Esophagus (tissue), 2 donors: Measurements from ENCODE around the gene KCNMA1. TPM values are rescaled to one million over a fixed set of nuclear protein-coding genes. Genes with fewer than 3 reads are reported as not detected.

Source experiments
- H3K27ac ChIP-seq, 2 donors: one replicate each; pipeline ENCODE4 v1.5.1; 2013; ENCODE audit warnings: low read depth in 2 of 2, mild to moderate bottlenecking in 2 of 2, inconsistent platforms in 1 of 2, low read length in 1 of 2, moderate library complexity in 1 of 2
- H3K27me3 ChIP-seq, 2 donors: one replicate each; pipeline ENCODE4 v1.6.1; 2013; ENCODE audit warnings: low read length in 2 of 2, control low read depth in 1 of 2, mild to moderate bottlenecking in 1 of 2; ENCODE audit not compliant: insufficient read depth in 2 of 2, control insufficient read depth in 1 of 2
- H3K36me3 ChIP-seq, 2 donors: one replicate each; pipeline ENCODE4 v1.6.1; 2013; ENCODE audit warnings: low read length in 1 of 2; ENCODE audit not compliant: control insufficient read depth in 2 of 2, insufficient read depth in 2 of 2
- H3K4me1 ChIP-seq, 2 donors: one replicate each; pipeline ENCODE4 v1.6.1; 2013; ENCODE audit warnings: low read length in 1 of 2; ENCODE audit not compliant: control insufficient read depth in 2 of 2, insufficient read depth in 2 of 2
- H3K4me3 ChIP-seq, 2 donors: one replicate each; pipeline ENCODE4 v1.5.1; 2013; ENCODE audit warnings: low read length in 2 of 2, mild to moderate bottlenecking in 2 of 2, low read depth in 1 of 2, moderate library complexity in 1 of 2
- H3K9me3 ChIP-seq, 2 donors: one replicate each; pipeline ENCODE4 v1.6.1; 2013; ENCODE audit warnings: mild to moderate bottlenecking in 2 of 2, low read depth in 1 of 2, low read length in 1 of 2, moderate library complexity in 1 of 2; ENCODE audit not compliant: control insufficient read depth in 2 of 2, insufficient read depth in 1 of 2
- WGBS, 2 donors: extraction: QIAGEN DNeasy Blood & Tissue Kit; methylation state at CpG; one replicate each; pipeline ENCODE4 v1.1.7; 2013; 5-methylcytosine and 5-hydroxymethylcytosine counted together
- polyA plus RNA-seq, 2 donors: library from polyadenylated mRNA; stranded (reverse); fragments of 200-250 nt; gene quantifications; one replicate each; pipeline ENCODE4 v1.2.3, GENCODE V29; 2013
- donor health status: healthy with polysubstance abuse.
- donor health status: Bipolar disorder and iron deficiency.

Gene KCNMA1
- polyA plus RNA-seq, 2 donors = 8.4 to 11.2 TPM

DNA sequence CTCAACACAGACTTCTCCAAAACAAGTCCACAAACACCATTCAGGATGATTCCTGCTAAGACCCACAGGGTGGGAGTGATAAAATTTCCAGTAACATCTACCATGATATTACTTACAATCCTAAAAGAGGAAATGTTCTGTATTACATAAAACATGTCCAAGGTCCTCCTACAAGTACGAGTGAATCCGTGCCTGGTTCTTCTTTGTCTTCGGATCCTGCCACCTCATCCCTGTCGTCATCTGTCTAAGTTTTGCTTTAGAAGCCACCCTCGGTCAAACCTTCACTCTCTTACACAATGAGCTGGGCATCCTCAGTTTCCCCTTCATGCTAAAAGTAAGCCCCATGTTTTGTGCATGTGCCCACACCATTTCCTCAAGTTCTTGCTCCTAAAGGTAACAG is 279.0 kb downstream of the KCNMA1 start:
- H3K27ac ChIP-seq = no peak overlapping the region
- H3K4me1 ChIP-seq = no peaks in the 10 kb centered on the region
- H3K36me3 ChIP-seq = peaks cover 0 to 2% of the 10 kb centered on the region in 2 donors
- H3K4me3 ChIP-seq = no peak overlapping the region
- H3K27me3 ChIP-seq = no peaks in the 10 kb centered on the region
- H3K9me3 ChIP-seq = no peaks in the 10 kb centered on the region
- 90 to 93% methylated on average over 5 of the region's 5 CpGs for WGBS, 2 donors

DNA sequence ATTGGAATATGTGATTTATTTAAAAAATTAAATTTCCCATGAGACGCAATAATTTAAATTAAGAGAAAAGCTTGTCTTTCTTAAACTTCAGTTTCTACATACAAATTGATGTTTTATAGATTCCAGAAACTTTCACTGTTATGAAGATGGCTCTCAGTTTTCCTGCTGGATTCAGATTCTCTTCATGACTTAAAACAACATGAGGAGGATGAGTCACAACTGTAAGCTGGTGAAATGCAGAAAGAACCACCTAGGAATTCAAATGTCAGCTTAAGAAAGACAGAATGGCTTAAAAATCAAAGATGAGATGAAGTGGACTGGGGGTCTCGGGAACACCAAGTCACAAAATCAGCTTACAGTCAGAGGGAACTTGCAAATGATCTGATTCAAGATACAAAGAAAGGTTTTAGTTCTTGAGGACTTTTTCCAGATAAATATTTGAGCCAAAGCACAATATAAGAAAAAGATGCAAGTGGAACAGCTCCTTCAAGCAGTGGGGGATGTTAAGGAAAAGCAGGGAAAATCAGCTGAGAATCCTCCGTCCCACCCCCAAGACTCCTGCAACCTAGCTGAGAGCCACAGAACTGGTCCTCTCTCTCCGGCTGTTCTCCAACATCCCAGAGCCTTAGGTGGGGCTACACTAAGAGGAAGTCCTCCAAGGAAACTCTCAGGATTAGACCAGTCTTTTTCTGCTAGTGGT is 279.8 kb downstream of the KCNMA1 start:
- WGBS, 2 donors = 80 to 82% methylated on average over 4 of the region's 4 CpGs
- H3K27ac ChIP-seq = no peak overlapping the region

DNA sequence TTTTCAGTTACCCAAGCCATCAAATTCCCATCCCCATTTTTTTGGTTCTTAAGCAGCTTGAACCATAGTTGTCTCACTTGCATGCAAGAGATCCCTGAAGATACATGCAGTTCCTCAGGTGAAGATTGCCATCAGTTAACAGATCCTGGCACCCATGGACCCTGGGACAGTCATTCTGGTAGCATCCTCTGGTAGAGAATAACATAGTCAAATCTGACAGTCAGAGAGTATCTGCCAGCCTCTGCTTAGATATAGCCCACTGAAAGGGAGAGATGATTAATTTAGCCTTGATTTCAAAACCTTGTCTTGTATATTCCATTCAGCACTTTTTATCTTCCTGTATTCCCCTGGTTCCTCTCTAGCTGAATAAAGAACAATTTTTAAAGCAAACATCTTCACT is 280.4 kb downstream of the KCNMA1 start:
- peaks cover 0 to 2% of the 10 kb centered on the region in 2 donors for H3K36me3 ChIP-seq
- H3K4me1 ChIP-seq = no peaks in the 10 kb centered on the region
- no peak overlapping the region for H3K27ac ChIP-seq
- no peaks in the 10 kb centered on the region for H3K9me3 ChIP-seq
- peaks cover 0 to 2% of the 10 kb centered on the region in 2 donors for H3K27me3 ChIP-seq
- no peak overlapping the region for H3K4me3 ChIP-seq

More for the DNA sequence above, 279.8 kb downstream of the KCNMA1 start:
- Histone ChIP-seq H3K9me3 (no peaks in the 10 kb centered on the region), H3K4me1 (no peaks in the 10 kb centered on the region), H3K27me3 (peaks cover 0 to 2% of the 10 kb centered on the region in 2 donors), H3K4me3 (no peak overlapping the region), H3K36me3 (peaks cover 0 to 2% of the 10 kb centered on the region in 2 donors)

DNA sequence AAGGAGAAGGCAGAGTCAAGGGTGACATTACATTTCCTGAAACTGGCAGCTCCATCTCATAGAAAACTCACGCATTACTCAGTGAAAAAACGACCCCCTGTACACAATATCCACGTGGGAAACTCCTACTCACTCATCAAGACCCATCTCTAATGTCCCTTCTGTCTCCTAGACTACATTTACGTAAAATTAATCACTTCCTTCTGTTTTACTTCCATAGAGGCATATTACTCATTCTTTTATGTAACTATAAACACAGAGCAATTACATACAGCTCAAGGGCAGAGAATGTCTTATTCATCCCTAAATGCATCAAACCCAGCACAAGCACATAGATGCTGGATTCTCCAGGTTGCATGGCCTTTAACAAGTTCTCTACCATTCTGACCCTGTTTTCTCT is 281.8 kb downstream of the KCNMA1 start:
- Histone ChIP-seq H3K9me3 (no peaks in the 10 kb centered on the region), H3K27me3 (peaks cover 0 to 2% of the 10 kb centered on the region in 2 donors), H3K36me3 (peaks cover 0 to 2% of the 10 kb centered on the region in 2 donors), H3K4me1 (no peaks in the 10 kb centered on the region), H3K27ac (no peak overlapping the region), H3K4me3 (no peak overlapping the region)
- WGBS, 2 donors = 44 to 53% methylated on average over 4 of the region's 4 CpGs

DNA sequence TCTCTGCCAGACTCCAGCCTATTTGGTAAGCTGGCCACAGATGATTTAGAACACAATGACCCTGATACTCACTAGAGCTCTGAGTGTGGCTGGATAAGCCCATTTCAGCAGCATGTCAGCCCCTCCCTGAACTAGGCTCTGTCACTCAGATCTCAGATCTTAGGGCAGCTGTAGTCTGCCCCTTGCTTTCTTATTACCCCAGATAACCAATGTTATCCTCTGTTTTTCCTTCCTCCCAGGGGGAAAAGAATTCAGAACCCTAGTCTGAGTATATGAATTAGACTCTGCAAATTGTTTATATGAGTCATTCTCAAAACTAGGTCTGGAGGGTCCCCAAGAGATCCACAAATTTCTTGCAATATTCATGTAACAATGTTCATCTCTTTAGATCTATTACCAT is 286.2 kb downstream of the KCNMA1 start:
- Histone ChIP-seq H3K4me1 (peaks cover 0 to 3% of the 10 kb centered on the region in 2 donors), H3K27ac (no peak overlapping the region), H3K36me3 (no peaks in the 10 kb centered on the region), H3K27me3 (peaks cover 0 to 2% of the 10 kb centered on the region in 2 donors), H3K9me3 (no peaks in the 10 kb centered on the region), H3K4me3 (no peak overlapping the region)

DNA sequence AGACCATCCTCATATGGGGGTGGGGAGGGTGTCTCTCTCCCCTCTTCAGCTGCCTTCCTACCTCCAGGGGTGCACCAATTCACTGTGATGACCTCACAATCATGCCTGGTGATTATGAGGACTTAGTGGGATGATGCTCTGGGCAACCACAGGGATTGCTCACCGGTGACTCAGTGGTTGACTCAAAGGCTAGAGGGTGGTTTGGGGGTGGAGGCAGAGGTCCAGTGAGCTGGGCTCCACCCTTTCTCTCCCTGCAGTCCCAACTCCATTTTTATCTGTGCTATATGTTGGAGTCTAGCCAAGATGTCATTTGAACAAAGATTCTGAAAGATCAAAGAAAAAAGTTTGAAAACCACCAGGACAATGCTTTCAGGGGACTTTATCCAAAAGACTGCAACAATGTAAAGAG is 286.9 kb downstream of the KCNMA1 start:
- Histone ChIP-seq H3K27ac (no peak overlapping the region), H3K9me3 (no peaks in the 10 kb centered on the region)
- WGBS, 2 donors = 19 to 36% methylated on average over 1 of the region's 1 CpG

DNA sequence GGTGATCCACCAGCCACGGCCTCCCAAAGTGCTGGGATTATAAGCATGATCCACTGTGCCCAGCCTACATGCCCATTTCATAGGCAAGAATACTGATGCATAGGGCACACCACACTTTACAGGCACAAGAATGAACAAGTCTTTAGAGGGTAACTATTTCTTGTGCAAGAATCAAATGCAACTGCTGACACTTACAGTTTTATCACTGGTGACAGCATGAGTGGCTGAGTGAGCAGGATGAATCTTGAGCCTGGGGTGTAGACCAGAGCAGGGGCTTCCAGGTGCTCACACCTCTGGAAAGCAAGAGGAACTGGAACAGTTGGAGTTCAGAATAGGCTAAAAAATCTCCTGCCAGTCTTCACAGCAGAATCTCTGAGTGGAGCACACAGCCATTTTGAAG is 287.5 kb downstream of the KCNMA1 start:
- WGBS, 2 donors = 67 to 83% methylated on average over 1 of the region's 1 CpG
- Histone ChIP-seq H3K9me3 (no peaks in the 10 kb centered on the region), H3K27ac (no peak overlapping the region), H3K4me1 (peaks cover 0 to 3% of the 10 kb centered on the region in 2 donors), H3K4me3 (no peak overlapping the region), H3K36me3 (no peaks in the 10 kb centered on the region), H3K27me3 (peaks cover 0 to 2% of the 10 kb centered on the region in 2 donors)

More for the DNA sequence above, 286.9 kb downstream of the KCNMA1 start:
- peaks cover 0 to 2% of the 10 kb centered on the region in 2 donors for H3K27me3 ChIP-seq
- no peak overlapping the region for H3K4me3 ChIP-seq
- H3K4me1 ChIP-seq = peaks cover 0 to 3% of the 10 kb centered on the region in 2 donors
- no peaks in the 10 kb centered on the region for H3K36me3 ChIP-seq

DNA sequence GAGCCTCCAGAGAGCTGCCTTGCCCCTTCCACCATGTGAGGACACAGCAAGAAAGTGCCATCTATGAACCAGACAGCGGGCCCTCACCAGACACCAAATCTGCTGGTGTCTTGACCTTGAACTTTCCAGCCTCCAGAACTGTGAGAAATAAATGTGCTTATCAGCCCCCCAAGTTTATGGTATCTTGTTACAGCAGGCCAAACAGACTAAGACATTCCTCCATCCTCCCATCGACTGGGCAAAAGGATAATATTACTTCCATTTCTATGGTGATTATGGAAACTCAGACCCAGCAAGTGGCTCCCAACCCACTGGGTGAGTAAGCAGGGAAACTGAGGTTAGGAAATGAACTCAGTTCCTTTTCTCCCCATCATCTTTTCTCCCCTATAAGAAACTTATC is 288.4 kb downstream of the KCNMA1 start:
- H3K4me1 ChIP-seq = peaks cover 0 to 3% of the 10 kb centered on the region in 2 donors
- WGBS, 2 donors = 76 to 84% methylated on average over 2 of the region's 2 CpGs
- no peaks in the 10 kb centered on the region for H3K36me3 ChIP-seq
- H3K9me3 ChIP-seq = no peaks in the 10 kb centered on the region
- H3K27me3 ChIP-seq = peaks cover 0 to 2% of the 10 kb centered on the region in 2 donors
- H3K4me3 ChIP-seq = no peak overlapping the region
- H3K27ac ChIP-seq = no peak overlapping the region

DNA sequence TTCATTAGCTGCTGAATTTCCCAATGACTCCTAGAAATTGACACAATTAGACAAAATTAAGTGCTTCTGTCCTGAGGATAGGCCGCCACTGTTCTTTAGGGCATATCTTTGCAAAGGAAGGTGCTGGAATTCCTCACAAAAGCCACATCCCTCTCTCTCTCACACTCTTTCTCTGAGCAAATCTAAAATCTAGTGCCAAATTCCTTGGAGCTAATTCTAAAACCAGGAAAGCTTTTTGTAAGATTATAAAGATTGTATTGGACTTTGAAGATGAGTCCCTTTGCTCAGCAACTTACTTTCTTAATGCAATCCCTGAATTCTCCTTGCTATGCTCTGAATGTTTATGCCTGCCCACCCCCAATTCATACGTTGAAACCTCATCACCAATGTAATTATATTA is 288.9 kb downstream of the KCNMA1 start:
- Histone ChIP-seq H3K4me3 (no peak overlapping the region), H3K4me1 (peaks cover 0 to 3% of the 10 kb centered on the region in 2 donors), H3K27me3 (peaks cover 0 to 2% of the 10 kb centered on the region in 2 donors), H3K27ac (no peak overlapping the region), H3K9me3 (no peaks in the 10 kb centered on the region), H3K36me3 (no peaks in the 10 kb centered on the region)
- 80 to 89% methylated on average over 2 of the region's 2 CpGs for WGBS, 2 donors

DNA sequence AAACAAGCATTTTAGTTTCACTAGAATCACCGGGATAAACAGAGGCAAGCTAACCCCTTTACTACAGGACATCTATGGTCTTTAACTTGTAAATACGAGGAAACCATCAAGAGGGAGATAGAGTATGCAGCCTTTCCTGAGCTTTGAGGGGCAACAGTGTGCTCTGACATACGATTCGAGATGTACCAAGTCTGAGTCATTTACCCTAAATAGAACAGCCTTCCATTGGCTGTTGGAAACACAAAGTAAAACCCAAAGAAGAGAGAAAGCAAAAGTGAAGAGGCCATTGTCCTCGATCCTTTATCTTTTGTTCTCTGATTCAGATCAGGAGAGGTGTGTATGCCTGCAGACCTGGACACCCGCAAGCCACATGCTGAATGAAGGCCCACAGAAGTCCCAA is 289.5 kb downstream of the KCNMA1 start:
- no peaks in the 10 kb centered on the region for H3K9me3 ChIP-seq
- peaks cover 0 to 3% of the 10 kb centered on the region in 2 donors for H3K4me1 ChIP-seq
- WGBS, 2 donors = 81 to 88% methylated on average over 6 of the region's 6 CpGs
- no peak overlapping the region for H3K4me3 ChIP-seq
- peaks cover 0 to 2% of the 10 kb centered on the region in 2 donors for H3K27me3 ChIP-seq
- H3K27ac ChIP-seq = no peak overlapping the region
- H3K36me3 ChIP-seq = no peaks in the 10 kb centered on the region
